PC-3 (cell line): ENCODE measurements around the gene CCT3. TPM values are rescaled to one million over a fixed set of nuclear protein-coding genes. Genes with fewer than 3 reads are reported as not detected.

Experiments used
- ATAC-seq: fragments of 200-7000 bp; cut with Tn5 transposase; 2 replicates; pipeline ENCODE4 v1.9.1; 2020; ENCODE audit warnings: mild to moderate bottlenecking, moderate library complexity
- BruUV-seq: library from RNA; stranded (reverse); fragments of 400-500 nt; replicated peaks from 2 replicates; lab custom pipeline; 2021; lab: Mats Ljungman, UMichigan
- CTCF ChIA-PET: fragments of 300-600 bp; sonication (Branson Sonifier 250); formaldehyde crosslinking; loops from one replicate; lab custom pipeline; 2022; ENCODE audit warnings: antibody characterized with exemption; lab: Charles Lee
- POLR2A ChIA-PET: fragments of 300-600 bp; sonication (Branson Sonifier 250); formaldehyde crosslinking; loops from one replicate; lab custom pipeline; 2022; ENCODE audit warnings: antibody characterized with exemption; ENCODE audit not compliant: unreplicated experiment; lab: Charles Lee
- DNase-seq: peaks from one replicate; pipeline ENCODE4 v3.0.0-alpha.2; 2015
- H2AFZ ChIP-seq: fragments of 300-600 bp; sonication (generic); 2 replicates; pipeline ENCODE4 v1.6.0; 2016; ENCODE audit warnings: antibody characterized with exemption, low read length
- H3F3A ChIP-seq: fragments of 300-600 bp; sonication (generic); one replicate; pipeline ENCODE4 v1.6.0; 2017; ENCODE audit warnings: antibody characterized with exemption, low read length, control low read depth, mild to moderate bottlenecking; ENCODE audit not compliant: unreplicated experiment
- H3K27ac ChIP-seq: fragments of 300-600 bp; sonication (generic); 2 replicates; pipeline ENCODE4 v1.5.1; 2016; ENCODE audit warnings: mild to moderate bottlenecking, low read length
- H3K27me3 ChIP-seq: fragments of 300-600 bp; sonication (generic); 2 replicates; pipeline ENCODE4 v1.6.1; 2016; ENCODE audit warnings: low read length, mixed read lengths
- H3K36me3 ChIP-seq: fragments of 300-600 bp; sonication (generic); 2 replicates; pipeline ENCODE4 v1.6.1; 2016; ENCODE audit warnings: low read depth, mixed run types, low read length, mixed read lengths
- H3K4me1 ChIP-seq: fragments of 300-600 bp; sonication (generic); 2 replicates; pipeline ENCODE4 v1.5.1; 2016; ENCODE audit warnings: low read length; ENCODE audit not compliant: insufficient read depth
- H3K4me2 ChIP-seq: fragments of 300-600 bp; sonication (generic); 2 replicates; pipeline ENCODE4 v1.6.0; 2016; ENCODE audit warnings: low read length
- H3K4me3 ChIP-seq: fragments of 300-600 bp; sonication (generic); 2 replicates; pipeline ENCODE4 v1.5.1; 2016; ENCODE audit warnings: mild to moderate bottlenecking, low read length, mixed read lengths
- H3K79me2 ChIP-seq: fragments of 300-600 bp; sonication (generic); 2 replicates; pipeline ENCODE4 v1.6.1; 2017; ENCODE audit warnings: low read length, mixed read lengths
- H3K9ac ChIP-seq: fragments of 300-600 bp; sonication (generic); 2 replicates; pipeline ENCODE4 v1.6.0; 2016; ENCODE audit warnings: mild to moderate bottlenecking, low read length
- H3K9me2 ChIP-seq: fragments of 300-600 bp; sonication (generic); replicated peaks from 2 replicates; pipeline ENCODE4 v1.6.1; 2016; ENCODE audit warnings: mixed run types, low read length, mixed read lengths
- H3K9me3 ChIP-seq: fragments of 300-600 bp; sonication (generic); 2 replicates; pipeline ENCODE4 v1.6.1; 2016; ENCODE audit warnings: low read length, mixed read lengths
- H4K20me1 ChIP-seq: fragments of 300-600 bp; sonication (generic); 2 replicates; pipeline ENCODE4 v1.6.1; 2016; ENCODE audit warnings: low read length, mixed read lengths
- EZH2 ChIP-seq: fragments of 300-600 bp; sonication (generic); IDR thresholded peaks from one replicate; pipeline ENCODE4 v1.6.1; 2017; ENCODE audit warnings: antibody characterized with exemption, mild to moderate bottlenecking, low read length; ENCODE audit not compliant: unreplicated experiment
- EZH2phosphoT487 ChIP-seq: fragments of 300-600 bp; sonication (generic); IDR thresholded peaks from 2 replicates; pipeline ENCODE4 v1.6.1; 2018; ENCODE audit warnings: mild to moderate bottlenecking, antibody characterized with exemption, low read length, borderline replicate concordance
- intact Hi-C: fragments of 100-400 bp; cut with micrococcal nuclease; formaldehyde crosslinking; loops from 2 replicates; pipeline ENCODE4 v1.9.0; 2023
- total RNA-seq: library from RNA; depleted of rRNA; stranded (reverse); fragments of >200 nt; gene quantifications from 2 replicates; pipeline ENCODE4 v1.2.3, GENCODE V29; 2014
- TF ChIP-seq, protein P1 (sequence below): fragments of 300-600 bp; sonication (generic); conservative IDR thresholded peaks from 2 replicates; pipeline ENCODE4 v1.5.1; 2017; ENCODE audit warnings: antibody characterized with exemption, low read depth, mild to moderate bottlenecking, low read length

The CCT3 gene
- total RNA-seq, 1 experiment from 2014 or later: 692 TPM

DNA sequence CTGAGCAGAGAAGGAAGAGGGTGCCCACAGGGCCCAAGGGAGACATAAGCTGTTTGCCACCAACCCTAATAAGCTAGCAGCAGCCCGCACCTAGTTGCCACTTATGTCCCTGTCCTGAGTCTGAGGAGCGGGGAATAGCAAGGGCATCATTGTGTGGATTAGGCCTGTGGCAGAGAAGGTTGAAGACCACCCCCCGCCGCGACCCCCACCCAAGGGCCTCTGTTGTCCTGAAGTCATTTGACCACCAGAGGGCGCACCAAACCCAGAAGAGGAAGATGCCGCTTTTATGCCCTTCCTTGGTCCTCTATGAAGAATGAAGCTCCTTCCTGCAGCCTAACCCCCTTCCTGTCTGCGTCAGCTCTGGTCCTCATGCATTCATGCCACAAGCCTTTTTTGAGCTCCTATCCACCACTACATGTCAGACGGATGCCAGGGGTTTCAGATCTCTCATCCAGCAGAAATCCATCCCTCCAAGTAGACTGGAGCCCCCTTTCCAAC is 47.5 kb upstream of the CCT3 start:
- intact Hi-C loops: loop anchor here (1.0 kb wide), 1 partner anchor 59 kb away; no protein-coding TSS in a partner anchor

DNA sequence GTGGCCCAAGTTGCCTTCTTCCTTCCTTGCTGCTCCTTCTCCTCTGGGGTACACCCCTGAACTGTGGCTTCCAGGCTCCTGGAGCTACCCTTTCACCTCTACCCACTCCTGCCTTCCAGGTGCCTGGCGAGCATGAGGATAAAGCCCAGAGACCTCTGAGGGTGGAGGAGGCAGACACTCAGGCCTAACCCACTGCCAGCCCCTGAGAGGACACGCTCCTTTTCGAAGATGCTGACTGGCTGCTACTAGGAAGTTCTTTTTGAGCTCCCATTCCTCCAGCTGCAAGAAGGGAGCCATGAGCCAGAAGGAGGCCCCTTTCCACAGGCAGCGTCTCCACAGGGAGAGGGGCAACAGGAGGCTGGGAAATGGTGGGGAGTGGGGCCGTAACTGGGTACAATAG is 46.6 kb upstream of the CCT3 start:
- Histone ChIP-seq H3K9me2 (no peaks in the 10 kb centered on the region), H3K27me3 (no peaks in the 10 kb centered on the region), H3K9me3 (no peaks in the 10 kb centered on the region), H3K9ac (no peak overlapping the region), H3K36me3 (no peaks in the 10 kb centered on the region), H3K4me3 (no peak overlapping the region), H4K20me1 (no peaks in the 10 kb centered on the region), H3K79me2 (no peaks in the 10 kb centered on the region), H3K4me1 (peaks cover 8% of the 10 kb centered on the region; the same call in 1 of the 2 replicates), H2AFZ (no peak overlapping the region), H3K27ac (no peak overlapping the region), H3K4me2 (no peak overlapping the region), H3F3A (no peaks in the 10 kb centered on the region)
- intact Hi-C loops: loop anchor here (1.0 kb wide), 1 partner anchor 60 kb away; no protein-coding TSS in a partner anchor
- ChIA-PET CTCF (interaction anchor here (1.6 kb wide), 1 partner anchor 61 kb away, joined by 97 read pairs; no protein-coding TSS in a partner anchor), POLR2A (interaction anchor here (0.6 kb wide), 1 partner anchor 47 kb away, joined by 3 read pairs; no protein-coding TSS in a partner anchor)
- no peak for ATAC-seq
- TF ChIP-seq, protein P1, sequence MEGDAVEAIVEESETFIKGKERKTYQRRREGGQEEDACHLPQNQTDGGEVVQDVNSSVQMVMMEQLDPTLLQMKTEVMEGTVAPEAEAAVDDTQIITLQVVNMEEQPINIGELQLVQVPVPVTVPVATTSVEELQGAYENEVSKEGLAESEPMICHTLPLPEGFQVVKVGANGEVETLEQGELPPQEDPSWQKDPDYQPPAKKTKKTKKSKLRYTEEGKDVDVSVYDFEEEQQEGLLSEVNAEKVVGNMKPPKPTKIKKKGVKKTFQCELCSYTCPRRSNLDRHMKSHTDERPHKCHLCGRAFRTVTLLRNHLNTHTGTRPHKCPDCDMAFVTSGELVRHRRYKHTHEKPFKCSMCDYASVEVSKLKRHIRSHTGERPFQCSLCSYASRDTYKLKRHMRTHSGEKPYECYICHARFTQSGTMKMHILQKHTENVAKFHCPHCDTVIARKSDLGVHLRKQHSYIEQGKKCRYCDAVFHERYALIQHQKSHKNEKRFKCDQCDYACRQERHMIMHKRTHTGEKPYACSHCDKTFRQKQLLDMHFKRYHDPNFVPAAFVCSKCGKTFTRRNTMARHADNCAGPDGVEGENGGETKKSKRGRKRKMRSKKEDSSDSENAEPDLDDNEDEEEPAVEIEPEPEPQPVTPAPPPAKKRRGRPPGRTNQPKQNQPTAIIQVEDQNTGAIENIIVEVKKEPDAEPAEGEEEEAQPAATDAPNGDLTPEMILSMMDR: no peak
- TF ChIP-seq EZH2 (no peak), EZH2phosphoT487 (no peak)
- no TSS peak for BruUV-seq
- DNase-seq: no peak

More for the DNA sequence above, 47.5 kb upstream of the CCT3 start:
- Histone ChIP-seq H3K27ac (no peak overlapping the region), H3K36me3 (no peaks in the 10 kb centered on the region), H3K4me2 (no peak overlapping the region), H3F3A (no peaks in the 10 kb centered on the region), H3K4me3 (no peak overlapping the region), H2AFZ (no peak overlapping the region), H3K9ac (no peak overlapping the region), H3K4me1 (peaks cover 6% of the 10 kb centered on the region; the same call in 1 of the 2 replicates), H3K79me2 (no peaks in the 10 kb centered on the region), H3K9me2 (no peaks in the 10 kb centered on the region), H3K27me3 (no peaks in the 10 kb centered on the region), H3K9me3 (no peaks in the 10 kb centered on the region), H4K20me1 (no peaks in the 10 kb centered on the region)
- ATAC-seq: peak; percentile 48
- POLR2A ChIA-PET: no interaction called here
- TF ChIP-seq, protein P1: peak; percentile 99
- TF ChIP-seq EZH2phosphoT487 (no peak), EZH2 (no peak)
- DNase-seq: peak; percentile 75
- no TSS peak for BruUV-seq
- CTCF ChIA-PET: interaction anchor here (0.5 to 1.6 kb wide), 26 partner anchors 10 to 357 kb away, joined by 3 to 97 read pairs (median 4); partner anchors contain the start of gene MEF2D

DNA sequence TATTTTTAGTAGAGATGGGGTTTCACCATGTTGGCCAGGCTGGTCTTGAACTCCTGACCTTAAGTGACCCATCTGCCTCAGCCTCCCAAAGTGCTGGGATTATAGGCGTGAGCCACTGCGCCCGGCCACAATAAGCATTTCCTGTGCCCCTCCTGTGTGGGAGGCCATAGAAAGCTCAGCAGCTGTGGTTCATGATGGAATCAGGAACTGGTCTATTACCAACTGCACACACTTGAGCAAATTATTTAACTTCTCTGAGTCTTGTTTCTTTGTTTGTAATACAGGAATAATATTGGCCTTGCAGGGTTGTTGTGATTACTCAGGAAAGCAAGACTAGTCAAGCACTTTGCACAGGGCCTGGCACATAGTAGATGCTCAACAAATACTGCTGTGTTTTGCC is 45.9 kb upstream of the CCT3 start:
- TF ChIP-seq EZH2phosphoT487: no peak
- no peak for TF ChIP-seq EZH2
- TF ChIP-seq, protein P1: no peak

More for the DNA sequence above, 45.9 kb upstream of the CCT3 start:
- Histone ChIP-seq H3K27ac (no peak overlapping the region), H2AFZ (no peak overlapping the region), H3K4me1 (peaks cover 12% of the 10 kb centered on the region; the same call in 1 of the 2 replicates), H3K9ac (no peak overlapping the region), H3K79me2 (no peaks in the 10 kb centered on the region), H3K27me3 (no peaks in the 10 kb centered on the region), H3K9me2 (no peaks in the 10 kb centered on the region), H3K4me2 (no peak overlapping the region), H4K20me1 (no peaks in the 10 kb centered on the region), H3K9me3 (no peaks in the 10 kb centered on the region), H3F3A (no peaks in the 10 kb centered on the region), H3K4me3 (no peak overlapping the region), H3K36me3 (no peaks in the 10 kb centered on the region)
- BruUV-seq: no TSS peak
- POLR2A ChIA-PET: interaction anchor here (0.6 kb wide), 1 partner anchor 48 kb away, joined by 3 read pairs; no protein-coding TSS in a partner anchor
- CTCF ChIA-PET: no interaction called here
- ATAC-seq: no peak
- intact Hi-C loops: no loop called here
- no peak for DNase-seq
